ENCODE data around the gene GNB1L.
"Not testable (repeated sequence)": the region's sequence is repeated elsewhere in the genome, so short reads cannot be mapped to it uniquely, and the experiment has no call there.

The GNB1L gene

GRCh38 chr22:19786959-19787848 lies 67.5 kb downstream of the GNB1L start:
- Histone ChIP-seq H3K27me3 (ENCODE audit: control insufficient read depth in 5 of 5, insufficient read depth in 4 of 5, low read length in 5 of 5) (peaks cover 0 to 12% (median 7%) of the 10 kb centered on the region in 5 donors), H3K36me3 (ENCODE audit: control insufficient read depth in 5 of 5, insufficient read depth in 5 of 5, low read length in 5 of 5) (peaks cover 0 to 25% (median 8%) of the 10 kb centered on the region in 5 donors), H3K27ac (ENCODE audit: low read depth, low read length) (no peak overlapping the region), H3K9me3 (ENCODE audit: control insufficient read depth in 5 of 5, low read length in 5 of 5) (peaks cover 0 to 5% (median 0%) of the 10 kb centered on the region in 5 donors), H3K4me1 (ENCODE audit: control insufficient read depth in 5 of 5, insufficient read depth in 5 of 5, low read length in 5 of 5) (no peaks in the 10 kb centered on the region), H3K4me3 (ENCODE audit: low read depth in 1 of 5, low read length in 5 of 5) (no peak overlapping the region), H3K9ac (ENCODE audit: low read length in 5 of 5) (no peak overlapping the region)

- no peaks in the 10 kb centered on the region for H3K4me1 ChIP-seq (ENCODE audit: control insufficient read depth in 5 of 5, insufficient read depth in 5 of 5, low read length in 5 of 5)
- H3K4me3 ChIP-seq (ENCODE audit: low read depth in 1 of 5, low read length in 5 of 5), result no peak overlapping the region
These were observed 68.4 kb downstream of the GNB1L start for GRCh38 chr22:19786264-19786585.

GRCh38 chr22:19785461-19786263 lies 69.0 kb downstream of the GNB1L start:
- H3K9ac ChIP-seq (ENCODE audit: low read length in 5 of 5), result no peak overlapping the region
- no peak overlapping the region for H3K4me3 ChIP-seq (ENCODE audit: low read depth in 1 of 5, low read length in 5 of 5)
- no peaks in the 10 kb centered on the region for H3K4me1 ChIP-seq (ENCODE audit: control insufficient read depth in 5 of 5, insufficient read depth in 5 of 5, low read length in 5 of 5)
- H3K27me3 ChIP-seq (ENCODE audit: control insufficient read depth in 5 of 5, insufficient read depth in 4 of 5, low read length in 5 of 5), result peaks cover 0 to 12% (median 7%) of the 10 kb centered on the region in 5 donors
- H3K27ac ChIP-seq (ENCODE audit: low read depth, low read length), result no peak overlapping the region
- H3K36me3 ChIP-seq (ENCODE audit: control insufficient read depth in 5 of 5, insufficient read depth in 5 of 5, low read length in 5 of 5), result peaks cover 0 to 25% (median 8%) of the 10 kb centered on the region in 5 donors
- no peaks in the 10 kb centered on the region for H3K9me3 ChIP-seq (ENCODE audit: control insufficient read depth in 5 of 5, low read length in 5 of 5)

More at GRCh38 chr22:19786264-19786585, 68.4 kb downstream of the GNB1L start:
- Histone ChIP-seq H3K36me3 (ENCODE audit: control insufficient read depth in 5 of 5, insufficient read depth in 5 of 5, low read length in 5 of 5) (peaks cover 0 to 25% (median 8%) of the 10 kb centered on the region in 5 donors), H3K9me3 (ENCODE audit: control insufficient read depth in 5 of 5, low read length in 5 of 5) (no peaks in the 10 kb centered on the region), H3K27ac (ENCODE audit: low read depth, low read length) (no peak overlapping the region), H3K9ac (ENCODE audit: low read length in 5 of 5) (no peak overlapping the region), H3K27me3 (ENCODE audit: control insufficient read depth in 5 of 5, insufficient read depth in 4 of 5, low read length in 5 of 5) (peaks cover 0 to 12% (median 7%) of the 10 kb centered on the region in 5 donors)

GRCh38 chr22:19784384-19785175 lies 70.1 kb downstream of the GNB1L start:
- Histone ChIP-seq H3K36me3 (ENCODE audit: control insufficient read depth in 5 of 5, insufficient read depth in 5 of 5, low read length in 5 of 5) (peaks cover 0 to 25% (median 8%) of the 10 kb centered on the region in 5 donors), H3K9ac (ENCODE audit: low read length in 5 of 5) (no peak overlapping the region), H3K27ac (ENCODE audit: low read depth, low read length) (no peak overlapping the region), H3K27me3 (ENCODE audit: control insufficient read depth in 5 of 5, insufficient read depth in 4 of 5, low read length in 5 of 5) (peaks cover 2 to 12% (median 7%) of the 10 kb centered on the region in 5 donors), H3K4me3 (ENCODE audit: low read depth in 1 of 5, low read length in 5 of 5) (no peak overlapping the region), H3K4me1 (ENCODE audit: control insufficient read depth in 5 of 5, insufficient read depth in 5 of 5, low read length in 5 of 5) (peaks cover 0 to 4% (median 0%) of the 10 kb centered on the region in 5 donors), H3K9me3 (ENCODE audit: control insufficient read depth in 5 of 5, low read length in 5 of 5) (no peaks in the 10 kb centered on the region)

GRCh38 chr22:19783586-19784383 lies 70.9 kb downstream of the GNB1L start:
- Histone ChIP-seq H3K27me3 (ENCODE audit: control insufficient read depth in 5 of 5, insufficient read depth in 4 of 5, low read length in 5 of 5) (peaks cover 2 to 16% (median 7%) of the 10 kb centered on the region in 5 donors), H3K9me3 (ENCODE audit: control insufficient read depth in 5 of 5, low read length in 5 of 5) (no peaks in the 10 kb centered on the region), H3K4me3 (ENCODE audit: low read depth in 1 of 5, low read length in 5 of 5) (no peak overlapping the region), H3K36me3 (ENCODE audit: control insufficient read depth in 5 of 5, insufficient read depth in 5 of 5, low read length in 5 of 5) (peaks cover 0 to 19% (median 8%) of the 10 kb centered on the region in 5 donors), H3K9ac (ENCODE audit: low read length in 5 of 5) (no peak overlapping the region), H3K27ac (ENCODE audit: low read depth, low read length) (no peak overlapping the region), H3K4me1 (ENCODE audit: control insufficient read depth in 5 of 5, insufficient read depth in 5 of 5, low read length in 5 of 5) (peaks cover 0 to 4% (median 0%) of the 10 kb centered on the region in 5 donors)

GRCh38 chr22:19782533-19782932 lies 72.1 kb downstream of the GNB1L start:
- peaks cover 2 to 16% (median 7%) of the 10 kb centered on the region in 5 donors for H3K27me3 ChIP-seq (ENCODE audit: control insufficient read depth in 5 of 5, insufficient read depth in 4 of 5, low read length in 5 of 5)
- no peaks in the 10 kb centered on the region for H3K9me3 ChIP-seq (ENCODE audit: control insufficient read depth in 5 of 5, low read length in 5 of 5)
- H3K36me3 ChIP-seq (ENCODE audit: control insufficient read depth in 5 of 5, insufficient read depth in 5 of 5, low read length in 5 of 5), result peaks cover 0 to 8% (median 2%) of the 10 kb centered on the region in 5 donors
- H3K9ac ChIP-seq (ENCODE audit: low read length in 5 of 5), result no peak overlapping the region
- H3K4me1 ChIP-seq (ENCODE audit: control insufficient read depth in 5 of 5, insufficient read depth in 5 of 5, low read length in 5 of 5), result peaks cover 0 to 4% (median 0%) of the 10 kb centered on the region in 5 donors
- H3K4me3 ChIP-seq (ENCODE audit: low read depth in 1 of 5, low read length in 5 of 5), result no peak overlapping the region
- no peak overlapping the region for H3K27ac ChIP-seq (ENCODE audit: low read depth, low read length)

- Histone ChIP-seq H3K9me3 (ENCODE audit: control insufficient read depth in 5 of 5, low read length in 5 of 5) (no peaks in the 10 kb centered on the region), H3K4me1 (ENCODE audit: control insufficient read depth in 5 of 5, insufficient read depth in 5 of 5, low read length in 5 of 5) (peaks cover 0 to 13% (median 0%) of the 10 kb centered on the region in 5 donors), H3K9ac (ENCODE audit: low read length in 5 of 5) (no peak overlapping the region), H3K36me3 (ENCODE audit: control insufficient read depth in 5 of 5, insufficient read depth in 5 of 5, low read length in 5 of 5) (peaks cover 0 to 3% (median 0%) of the 10 kb centered on the region in 5 donors), H3K4me3 (ENCODE audit: low read depth in 1 of 5, low read length in 5 of 5) (no peak overlapping the region), H3K27ac (ENCODE audit: low read depth, low read length) (no peak overlapping the region), H3K27me3 (ENCODE audit: control insufficient read depth in 5 of 5, insufficient read depth in 4 of 5, low read length in 5 of 5) (peaks cover 2 to 16% (median 7%) of the 10 kb centered on the region in 5 donors)
These were observed 74.9 kb downstream of the GNB1L start for GRCh38 chr22:19779685-19780268.

- Histone ChIP-seq H3K27me3 (ENCODE audit: control insufficient read depth in 5 of 5, insufficient read depth in 4 of 5, low read length in 5 of 5) (peaks cover 0 to 16% (median 7%) of the 10 kb centered on the region in 5 donors), H3K36me3 (ENCODE audit: control insufficient read depth in 5 of 5, insufficient read depth in 5 of 5, low read length in 5 of 5) (no peaks in the 10 kb centered on the region), H3K4me3 (ENCODE audit: low read depth in 1 of 5, low read length in 5 of 5) (no peak overlapping the region), H3K9ac (ENCODE audit: low read length in 5 of 5) (no peak overlapping the region), H3K4me1 (ENCODE audit: control insufficient read depth in 5 of 5, insufficient read depth in 5 of 5, low read length in 5 of 5) (peaks cover 0 to 21% (median 3%) of the 10 kb centered on the region in 5 donors), H3K9me3 (ENCODE audit: control insufficient read depth in 5 of 5, low read length in 5 of 5) (no peaks in the 10 kb centered on the region), H3K27ac (ENCODE audit: low read depth, low read length) (no peak overlapping the region)
These were observed 75.7 kb downstream of the GNB1L start for GRCh38 chr22:19779011-19779421.

GRCh38 chr22:19777192-19777591 lies 77.5 kb downstream of the GNB1L start:
- H3K9me3 ChIP-seq (ENCODE audit: control insufficient read depth in 5 of 5, low read length in 5 of 5); H3K27me3 ChIP-seq (ENCODE audit: control insufficient read depth in 5 of 5, insufficient read depth in 4 of 5, low read length in 5 of 5); H3K36me3 ChIP-seq (ENCODE audit: control insufficient read depth in 5 of 5, insufficient read depth in 5 of 5, low read length in 5 of 5); H3K27ac ChIP-seq (ENCODE audit: low read depth, low read length); H3K4me3 ChIP-seq (ENCODE audit: low read depth in 1 of 5, low read length in 5 of 5); H3K9ac ChIP-seq (ENCODE audit: low read length in 5 of 5): not testable (repeated sequence)
- peaks cover 0 to 35% (median 17%) of the 10 kb centered on the region in 5 donors for H3K4me1 ChIP-seq (ENCODE audit: control insufficient read depth in 5 of 5, insufficient read depth in 5 of 5, low read length in 5 of 5)

Data from subcutaneous abdominal adipose tissue (tissue), 5 donors.